CD14-positive monocyte (primary cell): ENCODE measurements around the gene PPP4R1. TPM values are rescaled to one million over a fixed set of nuclear protein-coding genes. Genes with fewer than 3 reads are reported as not detected.

ENCODE experiments used
- DNase-seq, 3 donors: peaks; one replicate each; pipeline ENCODE4 v3.0.0-alpha.2; 2011 to 2022
- H2AFZ ChIP-seq: 2 replicates; pipeline ENCODE4 v1.6.0; 2012; ENCODE audit warnings: mild to moderate bottlenecking, low read depth, low read length, inconsistent platforms; ENCODE audit not compliant: insufficient read depth, poor library complexity, severe bottlenecking
- H3K27ac ChIP-seq, 2 donors: 1 replicate in 1 of 2; 2 replicates in 1 of 2; pipeline ENCODE4 v1.5.1; 2012 to 2013; ENCODE audit warnings: low read length in 2 of 2, control low read depth in 1 of 2, inconsistent platforms in 1 of 2, low read depth in 1 of 2, mild to moderate bottlenecking in 1 of 2
- H3K27me3 ChIP-seq, 2 donors: one replicate each; pipeline versions ENCODE4 v1.6.0 to v1.6.1; 2011 to 2013; ENCODE audit warnings: low read length in 2 of 2; ENCODE audit not compliant: control insufficient read depth in 2 of 2, insufficient read depth in 2 of 2
- H3K36me3 ChIP-seq, 2 donors: replicated peaks in 1 of 2; 1 replicate in 1 of 2; 2 replicates in 1 of 2; pipeline versions ENCODE4 v1.5.1 to v1.6.1; 2012 to 2013; ENCODE audit warnings: low read length in 2 of 2, control low read depth in 1 of 2, inconsistent platforms in 1 of 2, mild to moderate bottlenecking in 1 of 2; ENCODE audit not compliant: insufficient read depth in 2 of 2, control insufficient read depth in 1 of 2
- H3K4me1 ChIP-seq, 2 donors: 1 replicate in 1 of 2; 2 replicates in 1 of 2; pipeline versions ENCODE4 v1.5.1 to v1.6.1; 2012 to 2013; ENCODE audit warnings: low read length in 2 of 2, control low read depth in 1 of 2, inconsistent platforms in 1 of 2, mild to moderate bottlenecking in 1 of 2, moderate library complexity in 1 of 2; ENCODE audit not compliant: insufficient read depth in 2 of 2, control insufficient read depth in 1 of 2
- H3K4me2 ChIP-seq: replicated peaks from 2 replicates; pipeline ENCODE3; 2012; ENCODE audit warnings: low read length, moderate library complexity, mild to moderate bottlenecking; ENCODE audit not compliant: poor library complexity, severe bottlenecking; ENCODE audit errors: extremely low read depth
- H3K4me3 ChIP-seq, 3 experiments: fragments of 200-600 bp in 1 of 3; sonication (generic) in 1 of 3; replicated peaks in 1 of 3; 1 replicate in 2 of 3; 2 replicates in 1 of 3; pipeline ENCODE4 v1.5.1; 2011 to 2013; ENCODE audit warnings: low read length in 3 of 3, mild to moderate bottlenecking in 3 of 3, control low read depth in 2 of 3, low read depth in 2 of 3, inconsistent platforms in 1 of 3, moderate library complexity in 1 of 3
- H3K79me2 ChIP-seq: 2 replicates; pipeline ENCODE4 v1.6.0; 2012; ENCODE audit warnings: mild to moderate bottlenecking, control low read depth, inconsistent platforms, low read length, moderate library complexity; ENCODE audit not compliant: insufficient read depth
- H3K9ac ChIP-seq: 2 replicates; pipeline ENCODE4 v1.6.0; 2017; ENCODE audit warnings: low read length, mild to moderate bottlenecking; ENCODE audit not compliant: insufficient read depth, poor library complexity, severe bottlenecking
- H3K9me3 ChIP-seq, 2 donors: replicated peaks in 1 of 2; 1 replicate in 1 of 2; 2 replicates in 1 of 2; pipeline versions ENCODE4 v1.5.1 to v1.6.1; 2012 to 2013; ENCODE audit warnings: low read length in 2 of 2, control low read depth in 1 of 2; ENCODE audit not compliant: control insufficient read depth in 1 of 2, insufficient read depth in 1 of 2
- H4K20me1 ChIP-seq: 2 replicates; pipeline ENCODE4 v1.6.0; 2012; ENCODE audit warnings: mild to moderate bottlenecking, low read length, control low read depth, moderate library complexity; ENCODE audit not compliant: insufficient read depth
- H3K27ac Mint-ChIP-seq, 7 donors: one replicate each; pipeline ENCODE4 v1.8.0; 2020; ENCODE audit warnings: mild to moderate bottlenecking in 7 of 7, mixed read lengths in 7 of 7, moderate library complexity in 6 of 7, inconsistent platforms in 2 of 7
- H3K27me3 Mint-ChIP-seq, 3 donors: one replicate each; pipeline ENCODE4 v1.8.0; 2021 to 2022; ENCODE audit warnings: low read depth in 3 of 3, mild to moderate bottlenecking in 3 of 3, mixed read lengths in 3 of 3, moderate library complexity in 3 of 3, inconsistent platforms in 1 of 3
- H3K36me3 Mint-ChIP-seq, 2 donors: one replicate each; pipeline ENCODE4 v1.8.0; 2020; ENCODE audit warnings: mixed read lengths in 2 of 2, inconsistent platforms in 1 of 2, mild to moderate bottlenecking in 1 of 2
- H3K4me1 Mint-ChIP-seq: one replicate; pipeline ENCODE4 v1.8.0; 2020; ENCODE audit warnings: mild to moderate bottlenecking, mixed read lengths
- H3K4me3 Mint-ChIP-seq, 2 donors: one replicate each; pipeline ENCODE4 v1.8.0; 2020; ENCODE audit warnings: mild to moderate bottlenecking in 2 of 2, mixed read lengths in 2 of 2, moderate library complexity in 1 of 2
- H3K9me3 Mint-ChIP-seq, 7 donors: one replicate each; pipeline ENCODE4 v1.8.0; 2020 to 2022; ENCODE audit warnings: mixed read lengths in 7 of 7, mild to moderate bottlenecking in 6 of 7, moderate library complexity in 6 of 7, inconsistent platforms in 2 of 7
- CTCF ChIP-seq: fragments of 200-600 bp; IDR thresholded peaks from one replicate; pipeline ENCODE4 v1.8.0; 2022; ENCODE audit warnings: antibody characterized with exemption, mild to moderate bottlenecking
- WGBS: methylation state at CpG from one replicate; pipeline ENCODE4 v1.1.5; 2013; ENCODE audit warnings: missing lambda C conversion rate; ENCODE audit not compliant: insufficient coverage; 5-methylcytosine and 5-hydroxymethylcytosine counted together
- intact Hi-C, 2 donors: fragments of 100-400 bp; cut with micrococcal nuclease; formaldehyde crosslinking; loops; one replicate each; pipeline versions ENCODE4 v1.15.0 to v1.15.1; 2023
- polyA plus RNA-seq, 3 donors: library from polyadenylated mRNA; depleted of rRNA in 1 of 3; unstranded in 2 of 3; stranded (reverse) in 1 of 3; fragments of 300-500 nt in 2 of 3; fragments of >200 nt in 1 of 3; fragmentation: Illumina TruSeq in 2 of 3; gene quantifications; 1 replicate in 2 of 3; 2 replicates in 1 of 3; pipeline ENCODE4 v1.2.3, GENCODE V29; 2012 to 2021

Gene PPP4R1
- polyA plus RNA-seq, 3 donors = 22.0 to 45.3 (median 24.6) TPM

- intact Hi-C loops = no loop called here
- Histone ChIP-seq H3K9ac (no peak overlapping the region), H3K27me3 (no peaks in the 10 kb centered on the region), H3K79me2 (no peaks in the 10 kb centered on the region), H2AFZ (no peak overlapping the region), H3K4me1 (peaks cover 24% of the 10 kb centered on the region in 2 donors), H3K4me2 (no peak overlapping the region), H3K36me3 (no peaks in the 10 kb centered on the region), H3K9me3 (no peaks in the 10 kb centered on the region), H3K4me3 (no peak overlapping the region), H4K20me1 (no peaks in the 10 kb centered on the region), H3K27ac (no peak overlapping the region)
- peaks cover 25% of the 10 kb centered on the region for H3K4me1 Mint-ChIP-seq
- no CpG with 5 or more reads among the region's 7 CpGs for WGBS
- peaks cover 0 to 2% of the 10 kb centered on the region in 2 donors for H3K36me3 Mint-ChIP-seq
- peaks cover 0 to 3% (median 0%) of the 10 kb centered on the region in 7 donors for H3K9me3 Mint-ChIP-seq
- H3K27me3 Mint-ChIP-seq = peaks cover 1 to 4% (median 2%) of the 10 kb centered on the region in 3 donors
- H3K4me3 Mint-ChIP-seq = no peak overlapping the region
- TF ChIP-seq CTCF = no peak
- DNase-seq = peak in 1 of 3 donors; percentile 7
- H3K27ac Mint-ChIP-seq = peak overlapping the region in 3 of 7 donors; percentile 5 to 51 (median 40)
Observed at GRCh38 chr18:9648431-9649163, 34.2 kb upstream of the PPP4R1 start.

- H3K4me2 ChIP-seq = peak overlapping the region; percentile 55
- Mint-ChIP-seq H3K27me3 (peaks cover 0 to 2% (median 1%) of the 10 kb centered on the region in 3 donors), H3K4me3 (peak overlapping the region; percentile 60 to 83), H3K36me3 (peaks cover 0 to 2% of the 10 kb centered on the region in 2 donors), H3K4me1 (peaks cover 25% of the 10 kb centered on the region), H3K27ac (peak overlapping the region in 6 of 7 donors; percentile 62 to 80 (median 74)), H3K9me3 (peaks cover 0 to 1% (median 0%) of the 10 kb centered on the region in 7 donors)
- H3K27me3 ChIP-seq = no peaks in the 10 kb centered on the region
- no peak overlapping the region for H3K9ac ChIP-seq
- 44% methylated on average over 1 of the region's 8 CpGs for WGBS
- H3K79me2 ChIP-seq = no peaks in the 10 kb centered on the region
- TF ChIP-seq CTCF = no peak
- peak overlapping the region in 2 of 3 experiments; percentile 10 to 48 for H3K4me3 ChIP-seq
- H3K4me1 ChIP-seq = peaks cover 24% of the 10 kb centered on the region in 2 donors
- intact Hi-C loops = no loop called here
- no peaks in the 10 kb centered on the region for H4K20me1 ChIP-seq
- peak overlapping the region in 1 of 2 donors; percentile 40 for H3K27ac ChIP-seq
- no peaks in the 10 kb centered on the region for H3K9me3 ChIP-seq
- H2AFZ ChIP-seq = peak overlapping the region; percentile 33
- DNase-seq = peak; percentile 23 to 68 (median 62)
- H3K36me3 ChIP-seq = no peaks in the 10 kb centered on the region
Observed at GRCh38 chr18:9647496-9648323, 33.4 kb upstream of the PPP4R1 start.
